ENCODE measurements around the gene USP47. TPM values are rescaled to one million over a fixed set of nuclear protein-coding genes. Genes with fewer than 3 reads are reported as not detected.

USP47 gene
- total and polyA plus RNA-seq, 7 experiments from 2014 or later = 42.1 to 72.4 (median 59.1) TPM

DNA sequence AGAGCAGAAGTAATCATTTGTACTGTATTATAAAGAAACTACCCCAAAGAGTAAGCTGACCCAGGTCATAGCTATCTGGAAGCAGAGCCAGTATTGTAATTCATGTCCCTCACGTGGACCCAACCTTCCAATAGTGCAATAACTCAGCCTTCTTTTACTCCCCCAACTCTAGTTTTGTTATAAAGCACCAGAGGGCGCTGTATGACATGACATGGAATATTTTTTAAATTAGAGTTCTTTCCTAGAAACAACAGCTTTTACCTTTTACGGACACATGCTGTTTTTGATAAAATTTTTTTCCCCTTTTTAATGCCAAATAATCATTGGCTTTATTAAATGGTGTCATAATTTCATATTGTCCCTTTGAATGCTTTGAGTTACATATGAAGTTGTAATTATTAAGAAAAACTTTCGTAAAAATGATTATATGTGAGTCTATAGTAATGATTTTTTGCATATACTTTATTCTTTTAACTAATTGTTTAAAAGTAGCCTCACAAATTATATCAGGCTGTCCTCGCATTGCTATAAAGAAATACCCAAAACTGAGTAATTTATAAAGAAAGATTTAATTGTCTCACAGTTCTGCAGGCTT lies 89.8 kb downstream of the USP47 start:
- no peak overlapping the region for H3K27ac ChIP-seq (ENCODE audit: low read depth, low read length)
- ATAC-seq (peak; percentile 75), DNase-seq (peak in 7 of 9 donors; percentile 7 to 45 (median 31))
- peaks cover 4 to 48% (median 14%) of the 10 kb centered on the region in 3 experiments for H3K36me3 ChIP-seq (ENCODE audit: control insufficient read depth in 2 of 3, insufficient read depth in 3 of 3, low read length in 3 of 3)
- no peaks in the 10 kb centered on the region for H3K27me3 Mint-ChIP-seq
- intact Hi-C loops (cut with micrococcal nuclease) = loop anchor here (1.0 to 10.0 kb wide), 4 partner anchors 113 to 1157 kb away; no protein-coding TSS in a partner anchor
- H3K4me1 ChIP-seq (ENCODE audit: control insufficient read depth in 2 of 2, insufficient read depth in 2 of 2, low read length in 2 of 2) = no peaks in the 10 kb centered on the region
- no peaks in the 10 kb centered on the region for H3K27me3 ChIP-seq (ENCODE audit: control insufficient read depth in 2 of 2, insufficient read depth in 2 of 2, low read length in 2 of 2)
- no peak overlapping the region for H3K27ac Mint-ChIP-seq
- no peak overlapping the region for H3K4me3 Mint-ChIP-seq
- no peak overlapping the region for H3K4me3 ChIP-seq (ENCODE audit: low read length)
- POLR2A ChIA-PET = no interaction called here
- CTCF ChIA-PET = interaction anchor here (0.7 to 2.5 kb wide), 5 partner anchors 13 to 30 kb away, joined by 3 to 7 read pairs (median 4); no protein-coding TSS in a partner anchor
- peaks cover 4 to 11% (median 8%) of the 10 kb centered on the region in 7 donors for H3K4me1 Mint-ChIP-seq
- no peaks in the 10 kb centered on the region for H3K9me3 ChIP-seq (ENCODE audit: control insufficient read depth in 2 of 3, low read length in 3 of 3)
- peaks cover 0 to 8% (median 0%) of the 10 kb centered on the region in 11 donors for H3K9me3 Mint-ChIP-seq
- H3K36me3 Mint-ChIP-seq = peaks cover 15 to 42% (median 32%) of the 10 kb centered on the region in 5 donors

DNA sequence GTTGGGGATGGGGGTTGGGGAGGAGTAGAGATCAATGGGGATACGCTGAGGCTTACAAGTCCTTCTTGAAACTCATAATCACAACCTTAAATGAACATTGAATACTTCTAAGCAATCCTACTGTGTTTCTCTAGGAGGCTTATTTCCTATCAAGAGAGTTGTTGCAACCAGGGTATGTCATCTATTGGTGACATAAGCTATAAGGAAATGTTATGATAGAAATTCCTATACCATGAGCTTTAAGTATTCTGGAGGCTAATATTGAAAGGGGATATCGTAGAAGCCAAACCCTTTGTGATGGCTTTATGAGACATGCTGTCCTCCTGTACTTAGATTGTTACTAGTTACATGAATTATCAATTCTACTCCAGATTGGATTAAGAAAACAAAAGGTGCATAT lies 93.8 kb downstream of the USP47 start:
- Histone ChIP-seq H3K27ac (ENCODE audit: low read depth, low read length) (no peak overlapping the region), H3K27me3 (ENCODE audit: control insufficient read depth in 2 of 2, insufficient read depth in 2 of 2, low read length in 2 of 2) (no peaks in the 10 kb centered on the region), H3K4me1 (ENCODE audit: control insufficient read depth in 2 of 2, insufficient read depth in 2 of 2, low read length in 2 of 2) (no peaks in the 10 kb centered on the region), H3K9me3 (ENCODE audit: control insufficient read depth in 2 of 3, low read length in 3 of 3) (no peaks in the 10 kb centered on the region), H3K36me3 (ENCODE audit: control insufficient read depth in 2 of 3, insufficient read depth in 3 of 3, low read length in 3 of 3) (peaks cover 3 to 68% (median 20%) of the 10 kb centered on the region in 3 experiments), H3K4me3 (ENCODE audit: low read length) (no peak overlapping the region)
- Mint-ChIP-seq H3K9me3 (no peaks in the 10 kb centered on the region), H3K27ac (peak overlapping the region in 1 of 9 donors; percentile 19), H3K27me3 (no peaks in the 10 kb centered on the region), H3K36me3 (peaks cover 14 to 49% (median 40%) of the 10 kb centered on the region in 5 donors), H3K4me3 (no peak overlapping the region), H3K4me1 (peaks cover 0 to 4% (median 0%) of the 10 kb centered on the region in 7 donors)
- CTCF ChIA-PET = no interaction called here
- POLR2A ChIA-PET = no interaction called here
- DNase-seq (no peak), ATAC-seq (no peak)
- intact Hi-C loops (cut with micrococcal nuclease) = loop anchor here in 1 of 2 donors (10.0 kb wide), 1 partner anchor 1161 kb away; no protein-coding TSS in a partner anchor

DNA sequence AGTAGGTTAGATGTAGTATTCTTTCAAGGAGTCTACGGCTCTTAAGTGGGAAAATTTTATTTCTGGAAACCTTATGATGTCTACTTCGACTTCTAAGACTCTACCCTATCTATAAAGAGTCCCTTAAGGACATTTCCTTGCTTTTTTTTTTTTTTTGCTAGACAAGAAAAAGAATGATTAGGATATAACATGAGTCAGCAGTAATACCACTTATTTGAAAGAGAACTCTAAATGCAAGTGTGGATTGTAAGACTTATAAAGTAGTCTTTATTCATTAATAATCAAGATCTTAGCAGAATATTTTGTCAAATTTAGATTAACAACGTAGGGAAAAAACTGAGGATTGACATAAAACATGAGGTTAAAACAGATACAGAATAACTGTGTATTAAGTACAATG lies 95.7 kb downstream of the USP47 start:
- Histone ChIP-seq H3K36me3 (ENCODE audit: control insufficient read depth in 2 of 3, insufficient read depth in 3 of 3, low read length in 3 of 3) (peaks cover 8 to 74% (median 20%) of the 10 kb centered on the region in 3 experiments), H3K27ac (ENCODE audit: low read depth, low read length) (no peak overlapping the region), H3K4me3 (ENCODE audit: low read length) (no peak overlapping the region), H3K9me3 (ENCODE audit: control insufficient read depth in 2 of 3, low read length in 3 of 3) (no peaks in the 10 kb centered on the region), H3K4me1 (ENCODE audit: control insufficient read depth in 2 of 2, insufficient read depth in 2 of 2, low read length in 2 of 2) (no peaks in the 10 kb centered on the region), H3K27me3 (ENCODE audit: control insufficient read depth in 2 of 2, insufficient read depth in 2 of 2, low read length in 2 of 2) (no peaks in the 10 kb centered on the region)
- H3K4me3 Mint-ChIP-seq = no peak overlapping the region
- ChIA-PET CTCF (no interaction called here), POLR2A (no interaction called here)
- DNase-seq (no peak), ATAC-seq (no peak)
- H3K27ac Mint-ChIP-seq = no peak overlapping the region
- peaks cover 15 to 60% (median 37%) of the 10 kb centered on the region in 5 donors for H3K36me3 Mint-ChIP-seq
- no peaks in the 10 kb centered on the region for H3K27me3 Mint-ChIP-seq
- H3K4me1 Mint-ChIP-seq = peaks cover 0 to 4% (median 0%) of the 10 kb centered on the region in 7 donors
- no peaks in the 10 kb centered on the region for H3K9me3 Mint-ChIP-seq
- intact Hi-C loops (cut with micrococcal nuclease) = loop anchor here in 1 of 2 donors (10.0 kb wide), 1 partner anchor 1163 kb away; no protein-coding TSS in a partner anchor

DNA sequence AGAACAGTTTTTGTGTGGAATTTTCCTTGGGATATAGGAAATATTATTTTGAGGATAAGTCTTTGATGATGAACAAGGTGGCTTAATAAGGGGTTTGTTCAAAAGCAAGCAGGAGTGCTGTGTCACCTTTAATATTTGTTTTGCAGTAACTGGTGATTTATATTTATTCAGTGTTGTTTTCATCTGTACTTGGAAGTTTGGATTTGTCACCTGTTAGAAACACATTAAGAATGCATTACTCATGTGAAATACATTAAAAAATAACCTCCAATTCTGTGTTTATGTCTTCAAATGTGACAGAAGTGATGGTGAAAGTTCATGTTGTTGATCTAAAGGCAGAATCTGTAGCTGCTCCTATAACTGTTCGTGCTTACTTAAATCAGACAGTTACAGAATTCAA lies 96.2 kb downstream of the USP47 start:
- peak overlapping the region in 2 of 9 donors; percentile 28 to 65 for H3K27ac Mint-ChIP-seq
- intact Hi-C loops (cut with micrococcal nuclease) = loop anchor here in 1 of 2 donors (10.0 kb wide), 1 partner anchor 1163 kb away; no protein-coding TSS in a partner anchor
- H3K36me3 Mint-ChIP-seq = peaks cover 14 to 60% (median 38%) of the 10 kb centered on the region in 5 donors
- H3K4me3 ChIP-seq (ENCODE audit: low read length) = no peak overlapping the region
- no peaks in the 10 kb centered on the region for H3K9me3 Mint-ChIP-seq
- no peaks in the 10 kb centered on the region for H3K4me1 ChIP-seq (ENCODE audit: control insufficient read depth in 2 of 2, insufficient read depth in 2 of 2, low read length in 2 of 2)
- H3K27me3 Mint-ChIP-seq = no peaks in the 10 kb centered on the region
- no peak for DNase-seq
- CTCF ChIA-PET = no interaction called here
- H3K9me3 ChIP-seq (ENCODE audit: control insufficient read depth in 2 of 3, low read length in 3 of 3) = no peaks in the 10 kb centered on the region
- POLR2A ChIA-PET = no interaction called here
- no peak overlapping the region for H3K27ac ChIP-seq (ENCODE audit: low read depth, low read length)
- peaks cover 8 to 75% (median 20%) of the 10 kb centered on the region in 3 experiments for H3K36me3 ChIP-seq (ENCODE audit: control insufficient read depth in 2 of 3, insufficient read depth in 3 of 3, low read length in 3 of 3)
- no peaks in the 10 kb centered on the region for H3K27me3 ChIP-seq (ENCODE audit: control insufficient read depth in 2 of 2, insufficient read depth in 2 of 2, low read length in 2 of 2)
- H3K4me1 Mint-ChIP-seq = peaks cover 0 to 4% (median 0%) of the 10 kb centered on the region in 7 donors
- no peak overlapping the region for H3K4me3 Mint-ChIP-seq
- no peak for ATAC-seq

DNA sequence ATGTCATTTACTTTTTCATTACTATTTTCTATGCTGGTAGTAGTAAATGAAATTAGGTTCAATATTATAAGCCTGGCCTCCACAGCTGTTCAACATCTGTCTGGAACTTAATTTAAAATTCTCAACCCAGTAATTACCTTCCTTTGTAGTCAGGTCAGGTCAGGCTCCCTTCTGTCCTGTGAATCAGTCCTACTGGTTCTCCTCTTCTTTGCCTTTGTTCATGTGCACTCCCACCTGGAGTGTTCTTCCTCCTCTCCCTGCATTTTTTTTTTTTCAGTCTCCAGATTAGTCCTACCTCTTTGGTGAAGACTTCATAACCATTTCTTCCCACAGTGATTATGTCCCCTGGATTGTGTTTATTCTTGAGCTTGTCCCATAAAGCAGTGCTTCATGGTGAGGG lies 98.8 kb downstream of the USP47 start:
- ChIA-PET POLR2A (interaction anchor here (0.7 kb wide), 1 partner anchor 97 kb away, joined by 3 read pairs; no protein-coding TSS in a partner anchor), CTCF (no interaction called here)
- no peaks in the 10 kb centered on the region for H3K4me1 ChIP-seq (ENCODE audit: control insufficient read depth in 2 of 2, insufficient read depth in 2 of 2, low read length in 2 of 2)
- no peaks in the 10 kb centered on the region for H3K9me3 ChIP-seq (ENCODE audit: control insufficient read depth in 2 of 3, low read length in 3 of 3)
- H3K36me3 Mint-ChIP-seq = peaks cover 13 to 46% (median 31%) of the 10 kb centered on the region in 5 donors
- no peak overlapping the region for H3K4me3 Mint-ChIP-seq
- no peak overlapping the region for H3K27ac ChIP-seq (ENCODE audit: low read depth, low read length)
- no peaks in the 10 kb centered on the region for H3K27me3 Mint-ChIP-seq
- peaks cover 0 to 4% (median 0%) of the 10 kb centered on the region in 7 donors for H3K4me1 Mint-ChIP-seq
- H3K36me3 ChIP-seq (ENCODE audit: control insufficient read depth in 2 of 3, insufficient read depth in 3 of 3, low read length in 3 of 3) = peaks cover 8 to 73% (median 11%) of the 10 kb centered on the region in 3 experiments
- intact Hi-C loops (cut with micrococcal nuclease) = no loop called here
- H3K27me3 ChIP-seq (ENCODE audit: control insufficient read depth in 2 of 2, insufficient read depth in 2 of 2, low read length in 2 of 2) = no peaks in the 10 kb centered on the region
- H3K27ac Mint-ChIP-seq = peak overlapping the region in 2 of 9 donors; percentile 33 to 68
- DNase-seq (no peak), ATAC-seq (no peak)
- H3K4me3 ChIP-seq (ENCODE audit: low read length) = no peak overlapping the region
- H3K9me3 Mint-ChIP-seq = no peaks in the 10 kb centered on the region

DNA sequence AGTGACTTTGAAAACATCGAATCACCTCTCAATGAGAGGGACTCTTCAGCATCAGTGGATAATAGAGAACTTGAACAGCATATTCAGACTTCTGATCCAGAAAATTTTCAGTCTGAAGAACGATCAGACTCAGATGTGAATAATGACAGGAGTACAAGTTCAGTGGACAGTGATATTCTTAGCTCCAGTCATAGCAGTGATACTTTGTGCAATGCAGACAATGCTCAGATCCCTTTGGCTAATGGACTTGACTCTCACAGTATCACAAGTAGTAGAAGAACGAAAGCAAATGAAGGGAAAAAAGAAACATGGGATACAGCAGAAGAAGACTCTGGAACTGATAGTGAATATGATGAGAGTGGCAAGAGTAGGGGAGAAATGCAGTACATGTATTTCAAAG lies 100.9 kb downstream of the USP47 start:
- peaks cover 13 to 44% (median 23%) of the 10 kb centered on the region in 5 donors for H3K36me3 Mint-ChIP-seq
- no peak for DNase-seq
- intact Hi-C loops (cut with micrococcal nuclease) = no loop called here
- peaks cover 5 to 57% (median 8%) of the 10 kb centered on the region in 3 experiments for H3K36me3 ChIP-seq (ENCODE audit: control insufficient read depth in 2 of 3, insufficient read depth in 3 of 3, low read length in 3 of 3)
- H3K27ac ChIP-seq (ENCODE audit: low read depth, low read length) = no peak overlapping the region
- CTCF ChIA-PET = no interaction called here
- POLR2A ChIA-PET = no interaction called here
- H3K4me1 Mint-ChIP-seq = no peaks in the 10 kb centered on the region
- H3K27me3 Mint-ChIP-seq = no peaks in the 10 kb centered on the region
- no peaks in the 10 kb centered on the region for H3K9me3 ChIP-seq (ENCODE audit: control insufficient read depth in 2 of 3, low read length in 3 of 3)
- ATAC-seq = no peak
- H3K4me3 Mint-ChIP-seq = no peak overlapping the region
- peak overlapping the region in 1 of 9 donors; percentile 5 for H3K27ac Mint-ChIP-seq
- no peaks in the 10 kb centered on the region for H3K9me3 Mint-ChIP-seq
- H3K27me3 ChIP-seq (ENCODE audit: control insufficient read depth in 2 of 2, insufficient read depth in 2 of 2, low read length in 2 of 2) = no peaks in the 10 kb centered on the region
- no peaks in the 10 kb centered on the region for H3K4me1 ChIP-seq (ENCODE audit: control insufficient read depth in 2 of 2, insufficient read depth in 2 of 2, low read length in 2 of 2)
- no peak overlapping the region for H3K4me3 ChIP-seq (ENCODE audit: low read length)

Measured in naive thymus-derived CD4-positive, alpha-beta T cell (primary cell).